T-cell (primary cell): ENCODE data around the gene UNKL. TPM values are rescaled to one million over a fixed set of nuclear protein-coding genes. Genes with fewer than 3 reads are reported as not detected.

Source experiments
- ATAC-seq, 4 experiments: fragments of 200-7000 bp in 3 of 4; fragments of 150-1000 bp in 1 of 4; cut with Tn5 transposase; replicated peaks in 1 of 4; 1 replicate in 3 of 4; 2 replicates in 1 of 4; pipeline ENCODE4 v1.10.0; 2021; ENCODE audit warnings: moderate library complexity in 3 of 4, mild to moderate bottlenecking in 2 of 4, moderate number of reproducible peaks in 1 of 4
- CTCF ChIA-PET, 2 donors: fragments of 300-600 bp; sonication (Branson Sonifier 250); formaldehyde crosslinking; loops; one replicate each; lab custom pipeline; 2022; ENCODE audit warnings: antibody characterized with exemption in 2 of 2; lab: Charles Lee
- POLR2A ChIA-PET, 2 donors: fragments of 300-600 bp; sonication (Branson Sonifier 250); formaldehyde crosslinking; loops; one replicate each; lab custom pipeline; 2022; ENCODE audit warnings: antibody characterized with exemption in 2 of 2; lab: Charles Lee
- DNase-seq, 35 experiments: peaks; one replicate each; pipeline versions ENCODE4 v3.0.0 to v3.0.0-alpha.2; 2013 to 2023
- H3K27ac ChIP-seq: one replicate; pipeline ENCODE4 v1.5.1; 2013; ENCODE audit warnings: low read length
- H3K27me3 ChIP-seq, 2 experiments: replicated peaks in 1 of 2; 1 replicate in 1 of 2; 2 replicates in 1 of 2; pipeline versions ENCODE4 v1.6.1 to v1.7.0; 2013; ENCODE audit warnings: low read length in 1 of 2, mixed read lengths in 1 of 2; ENCODE audit not compliant: control insufficient read depth in 2 of 2, insufficient read depth in 2 of 2; ENCODE audit errors: extremely low read depth in 1 of 2
- H3K36me3 ChIP-seq, 2 donors: 1 replicate in 1 of 2; 2 replicates in 1 of 2; pipeline versions ENCODE4 v1.6.1 to v1.7.0; 2013; ENCODE audit warnings: low read length in 1 of 2; ENCODE audit not compliant: control insufficient read depth in 2 of 2, insufficient read depth in 1 of 2; ENCODE audit errors: extremely low read depth in 1 of 2
- H3K4me1 ChIP-seq, 2 experiments: 1 replicate in 1 of 2; 2 replicates in 1 of 2; pipeline versions ENCODE4 v1.6.1 to v1.7.0; 2013; ENCODE audit warnings: low read length in 2 of 2, mixed read lengths in 1 of 2; ENCODE audit not compliant: insufficient read depth in 2 of 2, control insufficient read depth in 1 of 2; ENCODE audit errors: extremely low read depth in 1 of 2
- H3K4me3 ChIP-seq, 2 donors: 1 replicate in 1 of 2; 2 replicates in 1 of 2; pipeline versions ENCODE4 v1.5.1 to v1.7.0; 2013; ENCODE audit warnings: mild to moderate bottlenecking in 2 of 2, low read length in 1 of 2, moderate library complexity in 1 of 2; ENCODE audit not compliant: control insufficient read depth in 1 of 2; ENCODE audit errors: extremely low read depth in 1 of 2
- H3K9me3 ChIP-seq: 2 replicates; pipeline ENCODE4 v1.7.0; 2013
- H3K27ac Mint-ChIP-seq, 2 donors: one replicate each; pipeline ENCODE4 v1.8.0; 2020 to 2021; ENCODE audit warnings: mild to moderate bottlenecking in 2 of 2, mixed read lengths in 2 of 2
- H3K27me3 Mint-ChIP-seq, 2 donors: one replicate each; pipeline ENCODE4 v1.8.0; 2021 to 2022; ENCODE audit warnings: mixed read lengths in 2 of 2
- H3K36me3 Mint-ChIP-seq: one replicate; pipeline ENCODE4 v1.8.0; 2021; ENCODE audit warnings: mixed read lengths
- H3K4me1 Mint-ChIP-seq, 3 donors: one replicate each; pipeline ENCODE4 v1.8.0; 2020 to 2022; ENCODE audit warnings: mixed read lengths in 3 of 3, mild to moderate bottlenecking in 1 of 3
- H3K4me3 Mint-ChIP-seq, 3 donors: one replicate each; pipeline ENCODE4 v1.8.0; 2020 to 2022; ENCODE audit warnings: mild to moderate bottlenecking in 3 of 3, mixed read lengths in 3 of 3, moderate library complexity in 3 of 3
- H3K9me3 Mint-ChIP-seq, 3 donors: one replicate each; pipeline ENCODE4 v1.8.0; 2020 to 2022; ENCODE audit warnings: mixed read lengths in 3 of 3
- WGBS: methylation state at CpG from one replicate; pipeline ENCODE4 v1.1.5; 2013; ENCODE audit warnings: missing lambda C conversion rate; ENCODE audit not compliant: insufficient coverage; 5-methylcytosine and 5-hydroxymethylcytosine counted together
- total RNA-seq, 35 experiments: library from RNA in 6 of 35; stranded (reverse) in 6 of 35; fragments of 120-200 nt in 1 of 35; gene quantifications; one replicate each; pipeline versions ENCODE4 v1.2.1 to v1.2.4 and lab custom pipeline; 2013 to 2026

UNKL gene
- total RNA-seq, 5 donors from 2014 or later (not counting 1 experiment from before 2014, with no cell fraction given): 85.3 to 131 (median 113) TPM

DNA sequence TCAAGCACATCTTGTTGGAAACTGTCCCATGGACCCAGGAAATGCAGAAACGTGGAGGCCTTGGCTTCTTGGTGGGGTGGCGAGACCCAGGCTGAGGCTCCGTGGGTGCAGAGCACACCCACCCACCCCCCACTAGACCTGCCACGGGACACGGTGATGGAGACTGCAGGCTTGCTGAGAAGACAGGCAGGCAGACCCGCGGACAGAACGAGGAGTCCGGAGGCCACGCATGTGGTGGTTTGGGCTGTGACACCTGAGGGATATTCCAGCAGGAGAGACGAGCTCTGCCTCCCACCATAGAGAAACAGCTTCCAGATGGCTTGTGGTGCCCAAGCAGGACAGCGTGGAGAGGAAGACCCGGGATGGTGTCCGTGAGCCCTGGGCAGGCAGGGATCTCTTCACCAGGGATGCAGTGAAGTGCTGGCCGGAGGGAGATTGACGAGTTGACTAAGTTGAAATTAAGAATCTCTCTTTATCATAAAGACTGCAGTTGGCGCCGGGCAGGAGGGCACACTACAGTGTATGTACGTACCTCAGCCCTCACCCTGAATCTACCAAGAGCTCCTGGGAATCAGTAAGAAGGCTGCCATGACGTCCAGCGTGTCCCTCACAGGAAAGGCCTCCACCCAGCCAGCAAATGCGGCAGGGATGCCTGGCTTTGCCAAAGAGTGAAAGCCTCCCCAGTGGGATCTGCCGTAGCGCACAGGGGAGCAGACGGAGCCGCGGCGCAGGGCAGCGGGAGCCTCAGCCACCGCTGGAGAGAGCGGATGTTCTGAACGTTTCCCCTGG is 96.8 kb downstream of the UNKL start:
- CTCF ChIA-PET: no interaction called here

DNA sequence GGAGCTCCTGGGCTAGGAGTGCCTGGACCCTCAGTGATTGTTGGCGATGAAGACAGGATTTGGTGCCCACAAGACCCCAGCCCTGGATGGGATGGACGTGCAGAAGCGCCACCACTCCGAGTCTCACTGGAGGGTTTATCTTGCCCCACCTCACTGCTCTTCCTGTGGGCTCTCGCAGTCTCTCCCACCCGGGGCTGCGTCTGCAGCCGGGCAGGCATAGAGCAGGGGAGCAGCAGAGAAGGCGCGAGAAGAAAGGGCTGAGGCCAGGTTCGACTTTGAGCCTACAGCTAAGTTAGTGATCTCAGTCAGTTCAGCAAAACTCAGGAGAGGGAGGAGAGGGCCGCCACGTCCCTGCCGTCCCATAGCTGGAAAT is 98.5 kb downstream of the UNKL start:
- Histone ChIP-seq H3K27ac (no peak overlapping the region), H3K27me3 (peaks cover 0 to 4% of the 10 kb centered on the region in 2 experiments), H3K9me3 (no peaks in the 10 kb centered on the region), H3K4me1 (peaks cover 12 to 37% of the 10 kb centered on the region in 2 experiments), H3K4me3 (no peak overlapping the region), H3K36me3 (peaks cover 45 to 84% of the 10 kb centered on the region in 2 donors)
- no peak for ATAC-seq
- Mint-ChIP-seq H3K27me3 (no peaks in the 10 kb centered on the region), H3K4me1 (peaks cover 6 to 32% (median 29%) of the 10 kb centered on the region in 3 donors), H3K9me3 (no peaks in the 10 kb centered on the region), H3K4me3 (no peak overlapping the region), H3K27ac (no peak overlapping the region), H3K36me3 (peaks cover 42% of the 10 kb centered on the region)
- no peak for DNase-seq
- POLR2A ChIA-PET: no interaction called here
- 91% methylated on average over 8 of the region's 14 CpGs for WGBS
- CTCF ChIA-PET: interaction anchor here (0.5 to 1.1 kb wide), 2 partner anchors 26 to 1719 kb away, joined by 3 to 7 read pairs; no protein-coding TSS in a partner anchor

More for the DNA sequence above, 96.8 kb downstream of the UNKL start:
- Histone ChIP-seq H3K4me1 (peaks cover 4 to 21% of the 10 kb centered on the region in 2 experiments), H3K27ac (no peak overlapping the region), H3K9me3 (no peaks in the 10 kb centered on the region), H3K4me3 (no peak overlapping the region), H3K27me3 (peaks cover 0 to 4% of the 10 kb centered on the region in 2 experiments), H3K36me3 (peaks cover 53 to 88% of the 10 kb centered on the region in 2 donors)
- Mint-ChIP-seq H3K27ac (no peak overlapping the region), H3K9me3 (no peaks in the 10 kb centered on the region), H3K36me3 (peaks cover 41% of the 10 kb centered on the region), H3K4me1 (peaks cover 4 to 19% (median 17%) of the 10 kb centered on the region in 3 donors), H3K27me3 (no peaks in the 10 kb centered on the region), H3K4me3 (no peak overlapping the region)
- peak in 1 of 4 experiments; percentile 12 for ATAC-seq
- no peak for DNase-seq
- WGBS: 92% methylated on average over 24 of the region's 32 CpGs
- POLR2A ChIA-PET: interaction anchor here in 1 of 2 donors (0.8 kb wide), 1 partner anchor 9 kb away, joined by 3 read pairs; no protein-coding TSS in a partner anchor

DNA sequence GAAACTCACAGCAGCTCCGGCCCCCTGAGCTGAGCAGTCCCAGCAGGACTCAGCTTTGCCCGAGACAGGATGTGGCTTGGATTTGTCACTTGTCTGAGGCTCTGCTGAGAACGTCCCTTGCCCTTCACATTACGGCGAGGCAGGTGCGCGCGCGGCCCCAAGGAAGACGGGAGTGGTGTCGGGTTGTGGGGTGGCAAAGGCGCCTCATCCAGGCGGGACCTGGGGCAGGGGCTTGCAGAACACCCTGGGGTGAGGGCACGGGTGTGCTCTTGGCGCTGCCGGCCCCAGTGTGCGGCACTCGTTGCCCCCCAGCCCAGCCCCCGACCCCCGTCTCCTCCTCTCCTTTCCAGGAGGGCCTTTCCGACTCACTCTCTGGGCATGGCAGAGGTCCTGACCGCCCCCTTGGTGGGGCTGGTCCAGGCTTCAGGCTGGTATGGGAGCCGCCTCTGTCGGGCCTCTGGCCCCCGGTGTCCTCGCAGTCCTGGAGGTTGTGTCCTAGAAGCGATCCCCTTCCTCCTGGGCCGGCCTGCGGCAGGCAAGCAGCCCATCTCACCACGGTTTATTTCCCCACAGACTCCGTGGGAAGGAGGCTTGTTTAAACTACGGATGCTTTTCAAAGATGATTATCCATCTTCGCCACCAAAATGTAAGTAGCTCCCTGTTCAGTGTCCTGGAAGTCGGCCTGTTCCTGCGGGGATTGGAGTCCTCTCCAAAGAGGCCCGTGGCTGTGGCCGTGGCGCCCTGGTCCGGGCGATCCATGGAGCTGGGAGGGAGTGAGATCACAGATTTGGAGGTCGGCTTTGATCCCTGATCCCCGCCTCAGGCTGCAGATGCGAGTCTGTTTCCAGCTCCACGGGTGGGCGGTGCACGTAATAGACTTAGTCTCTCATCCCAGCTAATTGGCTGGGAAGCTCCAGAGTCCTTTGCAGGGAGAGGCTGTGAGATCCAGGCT is 99.1 kb downstream of the UNKL start:
- DNase-seq (no peak), ATAC-seq (no peak)
- Mint-ChIP-seq H3K36me3 (peaks cover 42% of the 10 kb centered on the region), H3K27ac (no peak overlapping the region), H3K4me1 (peaks cover 13 to 39% (median 36%) of the 10 kb centered on the region in 3 donors), H3K9me3 (no peaks in the 10 kb centered on the region), H3K4me3 (no peak overlapping the region), H3K27me3 (no peaks in the 10 kb centered on the region)
- peaks cover 16 to 44% of the 10 kb centered on the region in 2 experiments for H3K4me1 ChIP-seq
- no peaks in the 10 kb centered on the region for H3K27me3 ChIP-seq
- ChIA-PET POLR2A (no interaction called here), CTCF (interaction anchor here in 1 of 2 donors (0.5 kb wide), 1 partner anchor 1719 kb away, joined by 7 read pairs; no protein-coding TSS in a partner anchor)
- peaks cover 40 to 78% of the 10 kb centered on the region in 2 donors for H3K36me3 ChIP-seq
- H3K27ac ChIP-seq: no peak overlapping the region
- no peak overlapping the region for H3K4me3 ChIP-seq
- no peaks in the 10 kb centered on the region for H3K9me3 ChIP-seq
- 89% methylated on average over 38 of the region's 46 CpGs for WGBS

DNA sequence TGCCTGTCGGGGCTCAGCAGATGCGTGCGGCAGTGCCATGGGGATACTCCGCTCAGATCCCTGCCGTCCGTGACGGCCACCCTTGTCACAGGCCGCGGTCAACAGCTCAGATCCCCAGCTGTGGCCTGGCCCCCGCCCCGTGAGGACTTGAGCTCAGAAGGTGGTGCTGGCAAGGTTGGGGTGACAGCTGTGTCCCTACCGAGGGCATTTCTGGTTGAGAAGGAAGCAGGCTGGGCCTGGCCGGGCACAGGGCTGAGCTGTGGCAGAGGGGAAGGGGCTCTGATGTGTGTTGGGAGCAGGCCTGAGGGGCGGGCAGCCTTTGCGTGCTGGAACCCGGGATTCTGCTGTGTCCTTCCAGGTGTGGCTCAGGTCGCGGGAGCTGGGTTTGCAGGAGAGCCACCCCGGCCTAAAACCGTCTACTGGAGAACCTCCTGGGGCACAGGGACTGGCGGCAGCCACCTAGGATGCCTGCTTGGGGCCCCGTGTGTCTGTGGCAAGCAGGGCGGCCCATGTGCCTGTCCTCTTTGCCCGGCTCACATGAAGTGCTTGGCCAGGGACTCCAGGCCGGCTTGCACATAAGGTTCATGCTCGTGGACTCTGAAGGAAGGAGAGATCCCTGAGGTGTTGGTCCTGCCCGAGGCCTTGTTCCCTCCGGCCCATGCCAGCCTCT is 100.0 kb downstream of the UNKL start:
- Mint-ChIP-seq H3K4me1 (peaks cover 18 to 43% (median 38%) of the 10 kb centered on the region in 3 donors), H3K27me3 (no peaks in the 10 kb centered on the region), H3K27ac (no peak overlapping the region), H3K4me3 (peak overlapping the region in 1 of 3 donors; percentile 31), H3K9me3 (no peaks in the 10 kb centered on the region), H3K36me3 (peaks cover 36% of the 10 kb centered on the region)
- Histone ChIP-seq H3K27me3 (no peaks in the 10 kb centered on the region), H3K36me3 (peaks cover 33 to 70% of the 10 kb centered on the region in 2 donors), H3K27ac (no peak overlapping the region), H3K9me3 (no peaks in the 10 kb centered on the region), H3K4me1 (peaks cover 18 to 48% of the 10 kb centered on the region in 2 experiments), H3K4me3 (no peak overlapping the region)
- ChIA-PET CTCF (no interaction called here), POLR2A (no interaction called here)
- ATAC-seq: no peak
- no peak for DNase-seq
- WGBS: 90% methylated on average over 28 of the region's 28 CpGs

DNA sequence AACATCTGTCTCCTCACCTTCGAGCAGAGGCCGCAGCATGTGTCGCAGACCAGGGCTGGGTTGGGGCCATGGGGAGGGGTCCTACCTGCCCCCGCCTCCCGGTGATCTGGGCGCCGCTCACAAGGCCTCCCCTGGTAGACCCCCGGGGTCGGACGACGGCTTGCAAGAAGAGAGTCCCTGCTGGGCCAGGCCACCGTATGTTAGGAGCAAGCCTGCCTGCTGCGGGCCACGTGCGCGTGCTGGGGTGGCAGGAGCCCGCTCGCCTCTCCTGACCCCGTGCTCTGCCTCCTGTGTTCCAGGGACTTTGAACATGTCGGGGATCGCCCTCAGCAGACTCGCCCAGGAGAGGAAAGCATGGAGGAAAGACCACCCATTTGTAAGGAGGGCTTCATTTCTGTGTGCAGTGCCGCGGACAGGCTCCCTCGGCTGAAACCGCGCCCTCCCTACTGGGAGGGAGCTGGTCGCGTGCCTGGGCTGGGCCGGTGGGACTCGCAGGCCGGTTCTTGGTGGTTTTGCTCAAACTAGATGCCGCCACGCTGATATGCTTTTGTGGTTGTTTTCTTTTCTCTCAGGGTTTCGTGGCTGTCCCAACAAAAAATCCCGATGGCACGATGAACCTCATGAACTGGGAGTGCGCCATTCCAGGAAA is 100.7 kb downstream of the UNKL start:
- CTCF ChIA-PET: no interaction called here
- Histone ChIP-seq H3K4me3 (no peak overlapping the region), H3K4me1 (peaks cover 18 to 48% of the 10 kb centered on the region in 2 experiments), H3K27me3 (no peaks in the 10 kb centered on the region), H3K27ac (no peak overlapping the region), H3K36me3 (peaks cover 27 to 63% of the 10 kb centered on the region in 2 donors), H3K9me3 (no peaks in the 10 kb centered on the region)
- Mint-ChIP-seq H3K9me3 (no peaks in the 10 kb centered on the region), H3K27ac (no peak overlapping the region), H3K4me3 (peak overlapping the region in 1 of 3 donors; percentile 31), H3K27me3 (no peaks in the 10 kb centered on the region), H3K4me1 (peaks cover 18 to 44% (median 39%) of the 10 kb centered on the region in 3 donors), H3K36me3 (peaks cover 32% of the 10 kb centered on the region)
- WGBS: 93% methylated on average over 36 of the region's 38 CpGs
- ATAC-seq (no peak), DNase-seq (no peak)
- POLR2A ChIA-PET: interaction anchor here in 1 of 2 donors (0.6 kb wide), 1 partner anchor 175 kb away, joined by 3 read pairs; no protein-coding TSS in a partner anchor
